GM13977 (cell line): Measurements from ENCODE around the gene TMEM182.

ENCODE experiments used
- DNase-seq: peaks from one replicate; pipeline ENCODE4 v3.0.0; 2012; ENCODE audit warnings: low spot score
- in situ Hi-C: fragments of 300-500 bp; cut with MboI; formaldehyde crosslinking; loops from one replicate; pipeline ENCODE4 v1.12.0; 2022; ENCODE audit warnings: low sequenced_read_pairs, low pct_unique_long_range_greater_than_20kb, mixed read lengths, inconsistent platforms; ENCODE audit not compliant: unreplicated experiment
- TF ChIP-seq, protein P1 (sequence below): IDR thresholded peaks from 2 replicates; pipeline ENCODE4 v1.5.1; 2012; ENCODE audit warnings: mild to moderate bottlenecking, control low read depth; ENCODE audit not compliant: insufficient read depth; ENCODE audit errors: extremely low read depth, missing control alignments

The TMEM182 gene

GRCh38 chr2:102797486-102797885 is 35.7 kb downstream of the TMEM182 start:
- no peak for DNase-seq
- in situ Hi-C loops: no loop called here
- TF ChIP-seq, protein P1, sequence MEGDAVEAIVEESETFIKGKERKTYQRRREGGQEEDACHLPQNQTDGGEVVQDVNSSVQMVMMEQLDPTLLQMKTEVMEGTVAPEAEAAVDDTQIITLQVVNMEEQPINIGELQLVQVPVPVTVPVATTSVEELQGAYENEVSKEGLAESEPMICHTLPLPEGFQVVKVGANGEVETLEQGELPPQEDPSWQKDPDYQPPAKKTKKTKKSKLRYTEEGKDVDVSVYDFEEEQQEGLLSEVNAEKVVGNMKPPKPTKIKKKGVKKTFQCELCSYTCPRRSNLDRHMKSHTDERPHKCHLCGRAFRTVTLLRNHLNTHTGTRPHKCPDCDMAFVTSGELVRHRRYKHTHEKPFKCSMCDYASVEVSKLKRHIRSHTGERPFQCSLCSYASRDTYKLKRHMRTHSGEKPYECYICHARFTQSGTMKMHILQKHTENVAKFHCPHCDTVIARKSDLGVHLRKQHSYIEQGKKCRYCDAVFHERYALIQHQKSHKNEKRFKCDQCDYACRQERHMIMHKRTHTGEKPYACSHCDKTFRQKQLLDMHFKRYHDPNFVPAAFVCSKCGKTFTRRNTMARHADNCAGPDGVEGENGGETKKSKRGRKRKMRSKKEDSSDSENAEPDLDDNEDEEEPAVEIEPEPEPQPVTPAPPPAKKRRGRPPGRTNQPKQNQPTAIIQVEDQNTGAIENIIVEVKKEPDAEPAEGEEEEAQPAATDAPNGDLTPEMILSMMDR: no peak

- TF ChIP-seq, protein P1: no peak
- in situ Hi-C loops: no loop called here
- no peak for DNase-seq
These were observed 36.4 kb downstream of the TMEM182 start for GRCh38 chr2:102798181-102798580.

DNA sequence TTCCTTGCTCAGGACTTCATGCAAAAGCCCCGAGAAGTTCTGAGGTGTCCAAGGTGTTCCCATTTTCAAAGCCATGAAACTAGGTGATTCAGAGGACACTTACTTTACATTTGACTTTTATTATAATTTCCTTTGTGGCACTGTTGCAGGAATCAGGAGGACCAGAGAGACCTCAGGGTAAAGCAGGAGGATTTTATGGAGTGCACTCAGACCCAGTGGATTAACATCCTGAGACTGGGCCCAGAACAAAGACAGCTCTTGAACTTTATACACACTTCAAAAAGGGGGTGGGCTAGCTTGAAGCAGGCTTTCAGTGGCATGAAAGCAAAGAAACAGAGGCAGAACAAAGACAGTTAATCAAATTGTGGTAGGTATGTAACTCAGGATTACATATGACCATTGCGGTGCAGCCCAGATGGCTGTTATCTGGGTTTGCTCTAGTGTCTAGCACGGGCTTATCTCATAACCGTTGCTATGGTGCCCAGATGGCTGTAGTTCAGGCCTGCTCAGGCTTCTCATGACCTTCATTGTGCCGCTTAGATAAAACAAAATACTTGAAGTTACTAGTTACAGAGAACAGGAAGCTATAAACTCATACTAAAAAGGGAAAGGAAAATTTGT is 39.4 kb downstream of the TMEM182 start:
- TF ChIP-seq, protein P1: no peak
- in situ Hi-C loops: no loop called here
- no peak for DNase-seq

DNA sequence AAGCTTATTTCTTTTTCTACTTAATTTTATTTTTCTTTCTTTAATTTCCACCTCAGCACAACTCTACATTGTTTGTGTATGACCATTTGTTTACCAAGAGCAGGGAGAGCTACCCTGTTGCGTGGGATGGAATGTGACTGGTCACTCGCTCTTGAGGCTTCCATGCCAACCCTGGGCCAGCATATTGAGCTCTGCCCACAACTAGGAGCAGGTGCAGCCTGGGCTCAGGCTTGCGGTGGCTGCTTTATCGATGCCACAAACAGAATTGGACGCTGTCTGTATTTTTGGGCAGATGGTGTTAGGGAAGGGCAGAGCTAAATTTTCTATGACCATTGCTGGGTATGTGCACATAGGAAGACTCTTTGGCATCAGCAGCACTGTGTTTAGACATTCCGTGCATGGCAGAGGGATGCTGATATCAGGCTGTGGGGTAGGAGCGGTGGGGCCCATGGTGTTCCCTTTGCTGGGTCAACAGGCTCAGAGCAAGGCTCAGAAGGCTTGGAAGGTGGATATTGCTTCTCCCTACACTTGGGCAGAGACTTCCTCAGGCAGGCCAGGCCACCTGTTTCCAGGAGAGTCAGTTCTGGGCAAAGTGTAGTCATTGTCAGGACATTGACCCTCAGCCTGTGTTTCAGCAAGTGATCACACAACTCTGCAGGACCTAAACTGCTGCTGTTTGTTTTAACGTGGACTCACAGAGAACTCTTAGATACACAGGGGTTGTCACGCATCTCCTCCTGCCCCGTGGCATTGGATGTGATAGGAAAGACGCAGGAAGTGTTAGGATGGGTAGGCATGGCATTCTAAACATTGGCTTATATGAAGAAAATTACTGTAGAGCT is 40.2 kb downstream of the TMEM182 start:
- in situ Hi-C loops: no loop called here
- DNase-seq: no peak
- TF ChIP-seq, protein P1: no peak

GRCh38 chr2:102803041-102803896 is 41.4 kb downstream of the TMEM182 start:
- no peak for DNase-seq
- TF ChIP-seq, protein P1: no peak
- in situ Hi-C loops: no loop called here

DNA sequence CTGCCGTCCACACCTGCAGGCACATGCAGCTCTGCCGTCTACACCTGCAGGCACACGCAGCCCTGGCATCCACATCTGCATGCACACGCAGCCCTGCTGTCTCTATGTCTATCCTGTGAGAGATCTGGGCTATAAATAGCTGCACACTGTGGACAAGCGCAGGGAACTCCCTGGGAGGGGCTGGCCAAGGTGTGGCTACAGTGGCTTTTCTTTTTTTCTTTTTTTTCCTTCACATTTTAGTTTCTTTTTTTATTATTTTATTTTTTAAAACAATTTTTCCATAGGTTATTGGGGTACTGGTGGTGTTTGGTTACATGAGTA is 42.0 kb downstream of the TMEM182 start:
- in situ Hi-C loops: no loop called here
- no peak for DNase-seq
- TF ChIP-seq, protein P1: no peak
